Activated naive CD4-positive, alpha-beta T cell treated with anti-CD3 and anti-CD28 coated beads, Interleukin-2, amount 50 U/mL, for 24 hours (primary cell): ENCODE measurements around the gene PYGM.

Experiments
- H3K27ac Mint-ChIP-seq: one replicate; pipeline ENCODE4 v1.8.0; 2021; ENCODE audit warnings: mild to moderate bottlenecking, mixed read lengths
- H3K27me3 Mint-ChIP-seq: one replicate; pipeline ENCODE4 v1.8.0; 2021; ENCODE audit warnings: mixed read lengths
- H3K36me3 Mint-ChIP-seq: one replicate; pipeline ENCODE4 v1.8.0; 2021; ENCODE audit warnings: mixed read lengths
- H3K4me1 Mint-ChIP-seq: one replicate; pipeline ENCODE4 v1.8.0; 2021; ENCODE audit warnings: mixed read lengths
- H3K4me3 Mint-ChIP-seq: one replicate; pipeline ENCODE4 v1.8.0; 2021; ENCODE audit warnings: mild to moderate bottlenecking, mixed read lengths
- H3K9me3 Mint-ChIP-seq: one replicate; pipeline ENCODE4 v1.8.0; 2021; ENCODE audit warnings: mixed read lengths

Gene PYGM

DNA sequence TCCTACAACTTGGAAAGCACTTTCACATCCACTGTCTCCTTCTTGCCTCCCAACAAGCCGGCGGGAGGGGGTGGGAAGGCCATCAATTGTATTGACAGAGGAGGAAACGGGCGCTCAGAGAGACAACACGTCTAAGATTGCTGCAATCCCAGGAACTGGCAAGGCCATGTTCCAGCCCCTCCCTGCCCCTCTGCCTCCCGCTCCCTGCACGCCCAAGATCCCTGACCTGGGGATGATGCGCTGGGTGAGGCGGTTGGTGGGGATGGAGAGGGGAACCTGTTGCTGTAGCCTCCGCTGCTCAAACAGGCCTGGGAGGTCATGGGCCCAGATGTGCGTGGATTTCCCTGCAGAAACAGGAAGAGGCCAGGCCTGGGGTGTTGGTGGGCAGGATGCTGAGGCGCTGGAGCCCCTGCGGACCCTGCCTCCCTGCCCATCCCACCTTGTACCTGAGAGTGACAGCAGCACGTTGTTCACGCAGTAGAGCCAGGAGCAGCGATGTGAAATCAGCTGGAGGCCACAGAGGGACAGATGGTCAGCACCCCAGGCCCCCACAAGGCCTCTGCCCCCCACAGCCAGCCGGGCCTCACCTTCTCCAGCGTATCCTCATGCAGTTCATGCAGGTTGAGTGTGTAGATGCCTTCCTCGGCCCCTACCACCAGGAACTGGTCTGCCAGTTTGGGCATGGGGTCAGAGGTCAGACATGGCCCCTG lies 36.4 kb upstream of the PYGM start:
- Mint-ChIP-seq H3K27ac (peak overlapping the region; percentile 49), H3K36me3 (peaks cover 6% of the 10 kb centered on the region), H3K9me3 (no peaks in the 10 kb centered on the region)

DNA sequence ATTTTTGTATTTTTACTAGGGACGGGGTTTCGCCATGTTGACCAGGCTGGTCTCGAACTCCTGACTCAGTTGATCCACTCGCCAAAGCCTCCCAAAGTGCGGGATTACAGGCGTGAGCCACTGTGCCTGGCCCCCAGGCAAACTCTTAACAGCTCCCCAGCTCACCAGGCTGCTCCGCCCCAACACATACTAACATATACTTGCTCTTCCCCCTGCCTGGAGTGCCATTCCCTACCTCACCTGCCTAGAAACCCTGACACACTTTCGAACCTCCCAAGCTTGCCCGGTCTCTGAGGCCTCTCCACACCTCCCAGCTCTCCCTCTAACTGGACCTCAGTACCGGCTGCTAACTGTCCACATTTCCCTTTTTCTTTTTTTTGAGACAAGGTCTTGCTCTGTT lies 34.8 kb upstream of the PYGM start:
- H3K27me3 Mint-ChIP-seq, result no peaks in the 10 kb centered on the region
- no peak overlapping the region for H3K4me3 Mint-ChIP-seq
- H3K4me1 Mint-ChIP-seq, result peaks cover 27% of the 10 kb centered on the region
- H3K9me3 Mint-ChIP-seq, result no peaks in the 10 kb centered on the region
- peak overlapping the region; percentile 79 for H3K27ac Mint-ChIP-seq
- peaks cover 4% of the 10 kb centered on the region for H3K36me3 Mint-ChIP-seq

More for the DNA sequence above, 36.4 kb upstream of the PYGM start:
- no peak overlapping the region for H3K4me3 Mint-ChIP-seq
- H3K27me3 Mint-ChIP-seq, result no peaks in the 10 kb centered on the region
- H3K4me1 Mint-ChIP-seq, result peaks cover 29% of the 10 kb centered on the region

DNA sequence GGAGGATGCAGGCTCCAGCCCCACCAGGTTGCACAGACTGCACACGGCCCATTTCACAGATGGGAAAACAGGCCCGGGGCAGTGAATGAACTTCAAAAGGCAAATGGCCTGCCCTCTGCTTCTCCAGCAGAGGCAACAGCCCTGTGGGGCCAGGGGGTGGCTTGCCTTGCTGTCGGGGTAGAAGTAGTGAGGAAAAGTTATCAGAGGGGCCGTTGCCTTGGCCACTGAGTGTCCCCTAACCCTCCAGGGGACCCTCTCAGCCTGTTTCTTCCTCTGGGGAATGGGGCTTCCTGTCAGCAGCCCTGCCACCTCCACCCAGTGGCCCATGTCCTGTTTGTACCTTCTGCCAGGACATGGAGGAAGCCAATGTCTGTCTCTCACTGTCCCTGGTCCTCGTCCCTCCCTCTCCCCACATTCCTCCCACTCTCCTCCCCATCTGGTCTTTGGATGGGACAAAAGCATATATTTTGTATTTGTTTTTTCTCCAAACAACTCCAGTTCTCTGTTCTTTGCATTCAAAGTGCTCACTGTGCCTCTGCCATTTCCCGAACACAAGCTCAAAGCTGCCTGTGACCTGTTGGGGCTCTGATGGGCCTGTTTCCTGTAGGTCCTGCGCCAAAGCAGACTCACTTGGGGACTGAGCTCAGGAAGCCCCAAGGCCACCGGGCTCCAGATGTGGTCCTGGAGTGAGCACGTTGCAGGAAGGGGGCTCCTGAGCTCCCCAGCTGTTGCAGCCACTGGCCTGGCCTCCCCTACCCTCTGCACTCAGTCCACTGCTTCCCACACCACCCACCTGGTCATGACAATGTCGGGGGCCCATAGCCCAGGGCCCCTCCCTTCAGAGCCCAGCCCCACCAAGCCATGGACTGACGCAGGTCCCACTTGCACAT lies 33.7 kb upstream of the PYGM start:
- H3K9me3 Mint-ChIP-seq, result no peaks in the 10 kb centered on the region
- no peaks in the 10 kb centered on the region for H3K36me3 Mint-ChIP-seq

DNA sequence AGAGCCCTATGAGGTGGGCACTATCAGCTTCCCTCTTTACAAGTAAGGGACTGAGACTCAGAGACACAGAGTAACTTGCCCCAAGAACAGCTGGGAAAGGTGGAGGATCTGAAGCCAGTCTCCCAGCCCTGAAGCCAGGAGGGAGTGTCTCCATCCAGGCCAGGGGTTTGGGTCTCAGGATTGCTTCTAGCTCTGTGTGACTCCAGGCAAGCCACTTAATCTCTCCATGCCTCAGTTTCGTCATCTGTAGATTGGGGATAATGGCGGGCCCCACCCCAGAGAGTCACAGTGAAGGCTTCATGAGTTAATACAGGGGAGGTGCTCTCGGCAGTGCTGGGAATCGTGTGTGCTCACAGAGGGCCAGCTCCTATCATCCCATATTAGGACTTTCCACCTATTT lies 32.7 kb upstream of the PYGM start:
- no peak overlapping the region for H3K27ac Mint-ChIP-seq
- H3K4me3 Mint-ChIP-seq, result no peak overlapping the region
- no peaks in the 10 kb centered on the region for H3K27me3 Mint-ChIP-seq
- no peaks in the 10 kb centered on the region for H3K9me3 Mint-ChIP-seq
- H3K4me1 Mint-ChIP-seq, result peaks cover 23% of the 10 kb centered on the region
- no peaks in the 10 kb centered on the region for H3K36me3 Mint-ChIP-seq

More for the DNA sequence above, 33.7 kb upstream of the PYGM start:
- Mint-ChIP-seq H3K4me1 (peaks cover 19% of the 10 kb centered on the region), H3K27ac (peak overlapping the region; percentile 84), H3K27me3 (no peaks in the 10 kb centered on the region), H3K4me3 (no peak overlapping the region)

DNA sequence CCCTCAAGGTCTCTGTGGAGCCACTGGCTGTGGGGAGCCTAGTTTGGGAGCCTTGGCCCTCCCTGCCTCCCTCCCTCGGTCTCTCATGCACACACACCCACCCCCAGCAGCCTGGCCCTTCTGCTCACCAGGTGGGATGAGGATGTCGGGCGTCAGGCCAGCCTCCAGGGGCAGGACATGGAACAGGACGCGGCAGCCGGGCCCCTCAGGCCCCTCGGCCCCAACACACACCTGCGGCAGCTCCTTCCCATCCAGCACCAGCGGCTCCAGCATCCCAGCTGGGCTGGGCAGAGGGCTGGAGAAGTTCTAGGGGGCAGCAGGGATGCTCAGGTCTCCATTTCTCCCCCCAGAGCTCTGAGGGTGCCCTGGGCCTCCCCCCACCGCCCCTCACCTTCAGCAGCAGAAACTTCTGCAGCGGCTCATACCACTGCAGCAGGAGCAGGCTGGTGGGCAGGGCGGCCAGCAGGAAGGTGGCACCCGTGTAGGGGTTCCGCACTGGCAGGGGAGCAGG lies 32.1 kb upstream of the PYGM start:
- no peaks in the 10 kb centered on the region for H3K27me3 Mint-ChIP-seq
- H3K4me1 Mint-ChIP-seq, result peaks cover 23% of the 10 kb centered on the region
- no peak overlapping the region for H3K4me3 Mint-ChIP-seq
- no peaks in the 10 kb centered on the region for H3K9me3 Mint-ChIP-seq
- no peak overlapping the region for H3K27ac Mint-ChIP-seq
- H3K36me3 Mint-ChIP-seq, result no peaks in the 10 kb centered on the region

DNA sequence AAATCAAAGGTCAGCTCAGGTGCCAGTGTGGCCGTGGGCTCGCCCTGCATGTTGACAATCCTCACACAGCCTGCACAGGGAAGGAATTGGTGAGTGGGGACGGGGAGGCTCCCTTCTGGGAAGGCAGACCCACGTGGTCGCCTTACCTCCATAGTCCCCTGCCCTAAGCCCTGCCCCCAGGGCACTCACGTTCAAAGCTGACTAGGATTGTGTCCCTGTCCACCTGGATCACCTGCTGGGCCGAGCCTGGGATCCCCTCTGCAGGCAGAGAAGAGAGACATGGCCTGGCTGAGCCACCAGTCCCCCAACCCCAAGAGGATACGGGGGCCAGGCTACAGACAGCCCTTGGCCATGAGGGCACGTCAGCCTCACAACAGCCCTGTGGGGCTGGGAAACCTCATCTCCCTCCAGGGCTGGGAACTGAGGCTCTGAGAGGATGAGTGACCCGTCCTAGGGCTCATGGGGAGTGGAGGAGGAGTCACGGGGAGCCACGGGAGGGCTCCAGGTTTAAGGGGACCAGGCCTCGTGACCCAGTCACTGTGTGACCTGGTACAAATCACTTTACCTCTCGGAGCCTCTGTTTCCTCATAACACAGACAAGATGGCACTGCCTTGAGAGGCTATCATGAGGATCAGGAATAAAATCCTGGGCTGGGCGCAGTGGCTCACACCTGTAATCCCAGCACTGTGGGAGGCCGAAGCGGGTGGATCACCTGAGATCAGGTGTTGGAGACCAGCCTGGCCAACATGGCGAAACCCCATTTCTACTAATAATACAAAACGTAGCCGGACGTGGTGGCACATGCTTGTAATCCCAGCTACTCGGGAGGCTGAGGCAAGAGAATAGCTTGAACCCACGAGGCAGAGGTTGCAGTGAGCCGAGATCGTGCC lies 30.7 kb upstream of the PYGM start:
- no peak overlapping the region for H3K27ac Mint-ChIP-seq
- no peaks in the 10 kb centered on the region for H3K27me3 Mint-ChIP-seq
- no peaks in the 10 kb centered on the region for H3K36me3 Mint-ChIP-seq
- no peak overlapping the region for H3K4me3 Mint-ChIP-seq
- no peaks in the 10 kb centered on the region for H3K9me3 Mint-ChIP-seq
- H3K4me1 Mint-ChIP-seq, result peaks cover 23% of the 10 kb centered on the region

DNA sequence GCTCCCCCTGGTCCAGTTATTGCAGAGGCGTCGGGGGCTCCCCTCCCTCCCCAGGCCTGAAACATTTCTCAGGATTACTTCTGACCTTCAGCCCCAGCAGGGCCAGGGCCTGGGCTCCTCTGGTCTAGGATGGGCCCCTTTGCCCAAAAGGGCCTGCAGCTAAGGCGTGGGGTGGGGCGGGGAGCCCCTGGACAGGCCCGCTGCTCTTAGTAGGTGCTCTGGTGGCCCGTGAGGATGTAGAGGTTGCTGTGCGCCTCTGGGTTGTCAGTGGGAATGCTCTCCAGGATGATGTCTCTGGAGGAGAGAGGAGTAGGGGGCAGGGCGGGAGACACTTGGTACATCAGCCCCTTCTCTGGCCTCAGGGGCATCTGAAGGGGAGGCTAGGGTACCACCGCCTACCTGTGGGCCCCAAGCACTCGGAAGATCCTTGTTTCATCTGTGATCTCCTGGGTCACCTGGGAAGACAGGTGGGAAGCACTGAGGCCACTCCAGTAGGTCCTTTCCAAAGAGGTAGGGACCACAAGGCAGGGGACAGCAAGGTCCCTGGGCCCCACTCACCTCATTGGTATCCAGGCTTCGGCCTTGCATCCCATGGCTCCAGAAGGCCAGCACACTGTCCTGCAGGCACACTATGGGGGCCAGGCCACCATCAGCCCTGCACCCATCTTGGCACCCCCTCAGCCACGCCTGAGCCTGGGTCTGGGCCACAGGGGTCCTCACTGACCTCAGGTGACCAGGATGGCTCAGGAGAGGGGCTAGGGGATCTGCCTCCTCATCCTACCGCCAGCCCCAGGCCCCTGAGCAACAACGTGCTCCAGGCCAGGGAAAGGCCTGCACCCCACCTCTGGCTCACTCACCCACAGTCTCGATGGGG lies 29.8 kb upstream of the PYGM start:
- Mint-ChIP-seq H3K27me3 (no peaks in the 10 kb centered on the region), H3K4me1 (peaks cover 22% of the 10 kb centered on the region), H3K27ac (no peak overlapping the region), H3K9me3 (no peaks in the 10 kb centered on the region), H3K4me3 (no peak overlapping the region), H3K36me3 (peaks cover 2% of the 10 kb centered on the region)

DNA sequence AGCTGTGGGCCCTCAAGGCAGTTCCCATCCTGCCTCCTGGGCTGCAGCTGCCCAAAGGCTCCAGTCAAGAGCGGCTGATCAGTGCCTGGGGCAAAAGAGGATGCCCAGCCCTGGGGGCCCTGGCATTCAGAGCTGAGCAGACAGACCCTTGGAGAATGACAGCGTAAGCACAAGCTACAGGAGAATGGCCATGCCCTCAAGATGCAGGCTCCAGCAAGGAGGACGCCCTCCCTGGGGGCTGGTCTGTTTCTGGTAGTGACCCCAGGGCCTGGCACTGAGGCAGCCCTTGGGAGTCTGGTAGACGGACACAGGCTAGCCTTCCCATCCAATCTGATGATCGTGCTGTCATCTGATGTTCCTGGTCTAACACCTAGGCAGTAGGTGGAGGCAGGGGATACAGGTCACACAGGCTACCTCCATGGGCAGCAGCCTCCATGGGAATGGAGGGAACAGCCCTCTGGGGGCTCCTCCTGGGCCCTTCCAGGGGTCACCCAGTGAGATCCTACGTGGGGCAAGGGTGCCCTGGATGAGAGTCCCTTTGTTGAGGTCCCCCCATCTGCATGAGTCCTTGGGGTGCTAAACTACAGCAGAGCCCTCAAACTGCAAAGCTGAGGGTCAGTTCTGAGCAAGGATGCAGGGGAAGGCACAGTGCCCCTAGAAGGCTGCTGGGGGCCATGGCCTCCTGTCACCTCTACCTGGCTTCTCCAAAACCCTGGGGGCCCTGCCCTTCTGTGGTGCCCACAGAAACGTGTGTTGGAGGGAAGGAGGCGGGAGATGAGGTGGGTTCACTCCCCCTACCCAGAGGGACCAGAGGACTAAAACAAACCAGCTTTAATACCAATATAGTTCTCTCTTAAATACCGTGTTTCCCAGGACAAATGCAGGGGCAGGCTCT lies 28.8 kb upstream of the PYGM start:
- Mint-ChIP-seq H3K4me1 (peaks cover 12% of the 10 kb centered on the region), H3K4me3 (no peak overlapping the region), H3K36me3 (peaks cover 2% of the 10 kb centered on the region), H3K9me3 (no peaks in the 10 kb centered on the region), H3K27me3 (no peaks in the 10 kb centered on the region), H3K27ac (no peak overlapping the region)

DNA sequence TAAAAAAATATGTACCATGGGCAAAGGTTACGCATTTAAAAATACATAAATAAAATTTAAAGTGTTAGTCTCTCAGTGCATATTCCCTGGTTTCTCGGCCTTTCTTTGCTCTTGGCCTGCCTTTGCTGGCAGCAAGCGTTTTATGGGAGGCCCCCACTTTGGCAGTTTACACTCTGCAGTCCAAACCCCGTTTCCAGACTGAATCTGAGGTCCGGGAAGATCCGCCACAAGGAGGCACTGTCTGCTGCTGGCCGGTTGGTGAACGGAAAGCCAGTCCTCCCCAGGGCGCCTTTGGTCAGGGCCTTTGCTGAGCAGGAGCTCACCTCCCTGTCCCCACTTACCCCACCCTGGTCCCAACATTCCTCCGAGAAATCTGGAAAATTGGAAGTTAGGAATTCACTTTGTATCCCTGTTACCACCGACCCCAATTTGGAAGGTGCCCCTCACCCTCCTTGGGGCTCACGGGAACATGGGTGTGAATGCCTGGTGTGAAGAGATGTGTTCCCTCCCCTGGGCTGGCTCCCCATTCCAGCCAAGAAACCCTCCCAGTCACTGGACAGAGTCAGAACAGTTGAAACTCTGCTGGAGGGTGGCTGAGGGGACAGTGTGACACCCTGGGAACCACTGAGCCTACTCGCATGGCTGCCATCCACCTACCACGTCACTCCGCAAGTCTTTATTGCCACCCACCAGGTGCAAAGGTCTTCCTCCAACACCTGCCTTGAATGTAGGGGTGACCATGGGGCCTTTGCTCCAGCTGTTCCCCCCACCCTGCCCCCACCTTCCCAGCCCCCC lies 27.9 kb upstream of the PYGM start:
- peaks cover 2% of the 10 kb centered on the region for H3K36me3 Mint-ChIP-seq
- no peaks in the 10 kb centered on the region for H3K27me3 Mint-ChIP-seq
- peaks cover 9% of the 10 kb centered on the region for H3K4me1 Mint-ChIP-seq
- H3K27ac Mint-ChIP-seq, result no peak overlapping the region
- no peaks in the 10 kb centered on the region for H3K9me3 Mint-ChIP-seq
- H3K4me3 Mint-ChIP-seq, result no peak overlapping the region

DNA sequence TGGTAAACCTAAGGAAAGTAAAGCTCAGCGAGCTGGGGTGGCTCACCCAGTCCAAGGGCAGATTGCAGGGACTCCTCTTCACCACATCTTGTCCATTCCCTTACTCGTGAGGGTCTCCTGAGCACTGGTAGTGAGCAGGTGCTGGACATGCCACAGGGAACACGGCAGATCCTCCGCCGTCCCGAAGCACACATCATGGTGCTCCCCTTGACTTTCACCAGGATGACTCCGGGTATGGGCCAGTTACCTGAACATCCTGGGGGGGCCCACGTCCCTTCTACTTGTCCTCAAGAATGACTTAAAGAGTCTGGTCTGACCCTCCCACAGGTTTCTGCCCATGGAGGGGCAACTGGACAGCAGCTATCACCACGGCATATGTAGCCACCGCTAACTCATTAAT lies 26.5 kb upstream of the PYGM start:
- Mint-ChIP-seq H3K4me3 (no peak overlapping the region), H3K27ac (no peak overlapping the region), H3K9me3 (no peaks in the 10 kb centered on the region), H3K36me3 (peaks cover 2% of the 10 kb centered on the region), H3K4me1 (peaks cover 14% of the 10 kb centered on the region), H3K27me3 (no peaks in the 10 kb centered on the region)

DNA sequence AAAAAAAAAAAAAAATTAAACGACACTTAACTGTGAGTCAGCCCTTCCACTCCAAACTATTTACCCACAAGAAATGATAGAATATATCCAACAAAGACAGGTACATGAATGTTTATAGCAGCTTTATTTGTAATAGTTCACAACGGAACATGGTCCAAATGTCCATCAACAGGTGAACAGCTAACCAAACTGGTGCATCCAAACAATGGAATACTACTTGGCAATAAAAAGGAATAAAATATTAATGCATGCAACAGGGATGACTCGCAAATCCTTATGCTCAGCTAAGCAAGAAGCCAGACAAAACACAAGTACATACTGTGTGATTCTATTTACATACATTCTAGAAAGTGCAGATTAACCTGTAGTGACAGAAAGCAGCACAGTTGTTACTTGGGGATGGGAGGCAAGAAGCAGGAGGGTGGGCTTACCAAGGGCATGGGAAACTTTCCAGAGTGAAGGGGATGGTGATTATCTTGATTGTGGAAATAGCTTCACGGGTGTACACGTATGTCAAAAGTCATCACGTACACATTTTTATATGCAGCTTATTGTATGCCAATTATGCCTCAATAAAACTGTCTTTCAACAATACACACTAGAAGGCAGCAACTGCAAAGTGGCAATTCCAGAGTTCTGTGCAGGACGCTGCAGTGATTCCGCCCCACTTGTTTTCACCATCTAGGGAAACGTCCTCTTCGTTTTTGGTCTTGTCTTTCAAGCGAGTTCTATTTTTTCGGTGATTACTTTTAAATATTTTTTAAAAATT lies 25.2 kb upstream of the PYGM start:
- Mint-ChIP-seq H3K4me1 (peaks cover 27% of the 10 kb centered on the region), H3K27me3 (no peaks in the 10 kb centered on the region), H3K27ac (peak overlapping the region; percentile 59), H3K36me3 (peaks cover 2% of the 10 kb centered on the region), H3K9me3 (no peaks in the 10 kb centered on the region), H3K4me3 (no peak overlapping the region)

DNA sequence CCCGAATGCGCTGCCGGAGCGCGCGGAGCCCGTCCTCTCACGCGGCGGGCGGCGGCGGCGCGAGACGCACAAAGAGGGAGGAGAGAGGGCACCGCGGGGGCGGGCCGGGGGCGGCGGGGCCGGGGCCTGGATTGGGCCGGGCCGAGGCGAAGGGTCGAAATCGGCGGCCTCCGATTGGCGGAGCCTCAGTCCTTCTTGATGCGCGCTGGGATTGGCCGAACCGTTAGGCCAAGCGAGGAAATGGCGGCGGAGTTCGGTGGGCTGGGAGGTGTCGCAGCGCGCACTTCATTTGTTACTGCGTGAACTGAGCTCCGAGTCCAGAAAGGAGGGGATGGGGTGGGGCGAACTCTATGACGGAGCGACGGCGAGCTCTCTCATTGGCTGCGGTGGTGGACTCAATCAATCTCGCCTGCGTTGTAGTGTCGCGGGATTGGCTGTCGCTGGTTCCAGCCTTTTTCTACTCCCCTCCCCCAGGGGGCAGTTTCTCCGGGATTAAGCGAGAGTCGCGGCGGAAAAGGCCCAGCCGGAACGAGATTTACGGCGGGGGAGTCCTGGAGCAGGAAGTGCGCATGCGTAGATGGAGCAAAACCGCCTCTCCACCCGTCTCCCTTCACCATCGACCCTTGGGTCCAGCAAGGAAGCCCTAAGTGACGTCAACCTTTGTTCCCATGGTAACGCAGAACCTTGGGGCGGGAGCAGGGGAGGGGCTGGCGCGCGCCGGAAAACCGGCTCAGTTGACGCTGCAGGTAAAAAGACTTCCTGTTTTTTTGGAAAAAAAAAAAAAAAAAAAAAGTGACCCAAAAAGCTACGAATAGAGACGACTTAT lies 18.9 kb upstream of the PYGM start, which contains the start of gene SF1:
Gene SF1 (minus strand): TSS at position 70 of the 826 bp plus-strand sequence. CDS start 150 bp downstream, outside the sequence.
- peak within 1 kb of the TSS; percentile 95 for H3K4me3 Mint-ChIP-seq
- H3K4me1 Mint-ChIP-seq, result peaks cover 61% of the 10 kb centered on the region
- H3K27me3 Mint-ChIP-seq, result no peaks in the 10 kb centered on the region
- H3K27ac Mint-ChIP-seq, result peak within 1 kb of the TSS; percentile 99
- peaks cover 24% of the 10 kb centered on the region for H3K36me3 Mint-ChIP-seq
- no peaks in the 10 kb centered on the region for H3K9me3 Mint-ChIP-seq
